NCI-H2081 (cell line): ENCODE results near the gene PTPRB.

Source experiments
- DNase-seq, 2 experiments: peaks; one replicate each; lab custom pipeline; 2025; lab: John Stamatoyannopoulos, UW

PTPRB gene

DNA sequence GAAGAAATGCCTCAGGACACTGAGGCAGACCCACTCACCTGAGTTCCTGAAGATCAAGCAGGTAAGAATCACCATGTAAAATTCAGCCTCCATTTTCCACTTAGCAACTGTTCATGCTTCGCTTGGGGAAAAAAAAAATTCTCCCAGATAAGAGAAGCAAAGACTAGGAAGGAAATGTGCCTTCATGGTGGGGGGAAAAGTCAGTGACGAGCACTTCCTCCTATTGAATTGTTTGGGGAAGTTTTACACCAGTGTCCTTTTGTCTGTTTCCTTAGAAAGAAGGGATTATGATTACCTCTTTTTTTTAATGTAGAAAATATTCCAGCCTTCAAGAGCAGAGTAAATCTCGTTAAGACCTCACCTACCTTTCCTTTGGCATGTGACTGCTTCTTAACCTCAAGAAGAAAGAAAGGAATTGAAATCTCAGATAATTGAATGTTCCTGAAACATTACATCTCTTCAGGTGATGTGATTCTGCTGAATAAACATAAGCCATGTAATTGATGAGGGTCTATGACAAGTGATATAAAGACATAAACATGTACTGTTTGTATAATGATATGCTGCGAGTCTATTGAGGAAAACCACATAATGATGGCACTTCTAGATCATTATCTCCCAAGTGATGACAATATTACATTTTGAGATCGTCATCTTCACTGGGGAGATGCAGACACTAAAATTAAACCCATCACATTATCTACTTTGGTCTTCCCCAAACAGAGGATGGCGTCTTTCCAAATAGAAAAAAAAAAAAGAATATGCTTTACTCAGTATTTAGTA, at the start of gene PTPRB:
PTPRB (minus strand) TSS at position 127 of the 783 bp plus-strand sequence; CDS start at position 93, 34 bp downstream.
- DNase-seq, result peak; percentile 9 to 45

DNA sequence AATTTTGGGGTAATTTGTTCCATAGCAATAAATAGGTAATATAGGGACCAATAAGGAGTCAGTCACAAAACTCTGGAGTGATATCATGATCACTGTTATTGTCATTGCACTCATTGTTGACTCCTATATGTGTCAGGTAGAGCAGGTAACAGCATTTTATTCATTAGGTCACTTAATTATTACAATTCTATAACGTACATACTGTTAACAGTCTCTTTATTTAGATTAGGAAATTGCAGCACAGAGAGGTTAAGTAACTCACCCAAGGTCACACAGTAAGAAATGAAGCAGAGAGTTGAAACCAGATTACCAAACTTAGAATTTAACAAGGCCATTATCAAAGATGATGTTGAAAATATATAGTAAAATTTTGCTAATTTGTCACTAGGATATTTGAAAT, 49.7 kb upstream of the PTPRB start:
- DNase-seq, result no peak

DNA sequence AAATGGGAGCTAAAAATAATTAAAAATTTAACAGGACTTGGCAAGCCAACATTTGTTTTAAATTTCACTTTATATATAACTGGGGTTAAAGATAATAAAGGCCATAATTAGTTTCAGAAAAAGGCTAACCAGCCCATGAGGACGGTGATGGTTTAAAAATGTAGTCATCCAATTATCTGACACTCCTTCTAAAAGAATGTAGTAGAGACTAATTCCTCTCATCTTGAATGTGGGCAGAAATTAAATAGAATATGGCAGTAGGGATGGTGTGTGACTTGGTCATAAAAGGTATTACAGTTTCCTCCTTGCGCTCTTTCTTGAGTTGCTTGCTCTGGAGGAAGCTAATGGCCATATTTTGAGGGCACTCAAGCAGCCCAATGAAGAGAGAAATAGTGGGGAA, 49.1 kb upstream of the PTPRB start:
- no peak for DNase-seq

DNA sequence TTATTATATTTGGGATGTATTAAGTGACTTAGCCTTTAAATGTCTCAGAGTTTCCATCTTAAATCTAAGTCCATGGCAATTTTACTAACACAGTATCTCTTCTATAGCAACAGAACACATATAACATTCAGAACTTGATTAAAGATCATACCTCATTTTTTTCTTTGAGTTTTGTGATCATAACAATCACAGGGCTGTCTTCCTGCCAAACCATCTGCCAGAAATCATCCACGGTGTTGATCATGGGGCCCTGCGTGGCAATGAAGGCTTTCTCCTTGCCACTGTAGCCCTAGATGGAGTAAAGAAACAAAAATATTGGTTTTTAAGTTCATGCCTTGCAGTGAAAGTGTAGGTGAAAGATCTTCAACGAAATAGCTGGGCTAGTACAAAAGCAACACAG, 46.7 kb upstream of the PTPRB start:
- DNase-seq, result no peak

DNA sequence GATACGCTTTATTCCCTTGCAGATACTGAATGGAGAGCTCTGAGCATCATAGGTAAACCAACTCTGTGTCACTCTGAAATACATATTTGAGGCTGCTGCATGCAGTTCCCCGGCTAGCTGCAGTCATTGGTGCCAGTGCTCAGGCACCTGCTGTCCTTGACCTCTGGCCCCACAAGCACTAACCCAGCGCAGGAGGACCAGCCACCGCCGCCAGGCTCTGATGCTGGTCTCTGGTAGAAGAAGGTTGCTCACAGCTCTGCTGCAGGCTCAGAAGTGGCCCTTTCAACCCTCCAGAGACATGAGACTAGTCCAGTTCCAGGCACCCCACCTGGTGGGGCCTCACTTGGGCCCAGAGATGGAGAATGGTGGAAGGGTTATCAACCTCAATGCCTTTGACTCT, 34.5 kb upstream of the PTPRB start:
- no peak for DNase-seq

DNA sequence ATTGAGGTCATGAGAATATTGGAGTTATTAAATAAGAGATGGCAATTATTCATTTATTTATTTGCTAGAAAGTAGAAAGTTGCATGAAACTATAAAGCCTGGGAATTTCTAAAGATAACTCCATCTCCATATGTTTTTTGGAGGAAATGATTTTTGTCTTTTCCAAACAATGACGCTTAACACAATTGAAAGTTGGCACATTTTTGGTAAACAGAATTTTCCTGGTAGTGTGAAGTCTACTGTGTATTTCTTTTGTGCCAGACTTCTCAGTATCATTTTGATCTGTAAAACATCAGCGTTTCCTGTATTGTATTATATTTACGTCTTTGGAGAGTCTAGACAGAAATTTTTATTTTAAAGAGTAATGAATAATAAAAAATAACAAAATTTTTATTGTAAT, 33.7 kb upstream of the PTPRB start:
- DNase-seq, result no peak

DNA sequence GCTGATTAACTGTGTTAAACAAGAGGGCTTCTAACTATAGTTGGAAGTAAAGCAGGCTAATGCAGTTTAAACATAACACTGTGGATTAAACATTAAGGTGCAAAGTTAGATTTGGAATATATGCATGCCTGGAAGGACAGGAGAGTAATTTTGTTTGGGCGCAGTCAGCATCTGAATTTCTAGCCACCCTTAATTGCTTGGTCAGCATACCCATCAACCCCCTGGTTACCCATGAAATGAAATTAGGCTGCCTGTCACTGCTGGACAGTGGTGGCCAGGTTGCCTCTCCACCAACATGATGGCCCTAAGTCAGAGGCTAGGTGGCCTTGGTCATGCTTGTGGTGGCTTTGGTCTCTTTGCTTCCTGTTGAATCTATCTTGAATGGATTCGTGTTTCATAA, 30.0 kb upstream of the PTPRB start:
- no peak for DNase-seq

DNA sequence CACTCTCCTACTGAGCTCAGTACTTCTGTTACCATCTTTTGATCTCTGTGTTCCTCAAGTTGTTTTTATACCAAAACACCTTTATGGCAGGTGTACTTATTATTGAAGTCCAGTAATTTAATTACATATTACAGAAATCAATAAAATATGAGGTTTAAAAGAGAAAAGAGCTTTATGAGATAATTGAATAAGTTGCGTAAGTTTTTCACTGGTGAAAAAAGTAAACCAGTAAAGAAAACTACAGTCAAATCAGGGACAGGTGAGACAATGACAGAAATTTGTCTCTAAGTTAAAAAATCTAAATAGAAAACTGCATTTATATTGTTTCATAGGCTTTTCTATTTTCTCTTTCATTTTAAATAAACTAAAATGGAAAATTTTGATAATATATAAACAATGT, 29.1 kb upstream of the PTPRB start:
- DNase-seq, result no peak

DNA sequence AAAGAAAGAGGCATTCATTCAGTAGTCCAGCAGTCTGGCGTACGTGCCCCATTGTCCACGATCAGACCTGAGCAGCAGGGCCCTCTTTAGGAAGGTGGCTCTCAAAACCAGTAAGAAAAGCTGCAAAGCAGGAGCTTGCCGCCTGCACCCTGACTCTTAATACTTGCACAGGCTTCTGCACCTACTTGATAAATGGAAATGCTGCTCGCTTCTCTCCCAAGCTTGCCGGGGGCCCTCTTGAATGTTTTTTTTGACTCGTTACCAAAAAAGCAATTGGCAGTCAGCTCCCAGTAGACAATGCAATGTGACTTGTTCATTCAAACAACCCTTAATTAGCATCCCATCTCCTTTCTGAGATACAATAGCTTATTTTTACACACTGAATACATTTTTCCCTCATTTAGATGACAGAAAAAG, 27.2 kb upstream of the PTPRB start:
- DNase-seq, result peak; percentile 87 to 94

DNA sequence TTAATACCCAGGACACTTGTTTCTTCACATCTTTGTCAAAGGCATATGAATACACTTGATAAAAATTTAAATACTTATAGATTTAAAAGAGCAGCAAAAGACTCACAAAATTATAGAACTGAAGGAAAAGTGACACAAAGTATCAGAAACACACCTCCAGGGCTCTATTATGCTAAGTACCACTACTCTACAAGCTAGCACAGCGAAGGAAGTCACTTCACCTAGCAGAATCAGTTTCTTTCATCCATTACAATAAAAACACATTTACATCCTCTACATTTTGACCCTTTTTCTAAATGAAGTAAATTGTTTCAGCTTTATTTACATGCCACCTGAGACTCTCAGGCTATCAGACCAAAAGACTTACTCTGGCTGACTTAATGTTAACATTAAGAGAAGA, 26.6 kb upstream of the PTPRB start:
- DNase-seq, result peak in 1 of 2 experiments; percentile 29

DNA sequence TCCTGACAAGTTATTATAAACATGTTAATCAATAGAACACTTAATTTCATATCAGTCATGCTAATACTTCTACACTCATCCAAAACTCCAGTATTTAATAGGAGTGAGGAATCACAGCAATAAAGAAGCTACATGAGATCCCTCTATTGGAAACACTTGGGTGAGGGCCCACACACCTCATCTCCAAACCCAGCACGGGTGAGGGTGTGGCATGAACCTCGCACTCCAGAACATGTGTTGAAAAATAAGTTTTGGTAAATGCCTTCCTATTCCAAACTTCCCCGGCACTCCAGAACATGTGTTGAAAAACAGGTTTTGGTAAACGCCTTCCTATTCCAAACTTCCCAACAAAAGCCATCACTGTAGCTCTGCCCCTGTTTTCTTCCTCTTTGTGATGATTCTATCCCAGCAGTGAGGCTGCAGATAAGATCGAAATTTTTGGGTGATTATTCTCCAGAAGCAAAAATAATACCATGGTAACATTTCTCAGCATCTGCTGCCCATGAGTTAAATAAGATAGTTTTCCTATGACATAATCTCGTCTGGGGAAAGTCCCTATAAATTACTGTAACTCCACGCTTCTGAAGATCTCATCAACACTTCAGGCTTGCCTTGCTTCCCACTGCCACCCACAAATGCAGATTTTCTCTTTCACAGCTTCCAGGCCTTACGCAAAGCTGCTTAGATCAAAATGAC, 24.4 kb upstream of the PTPRB start:
- no peak for DNase-seq

DNA sequence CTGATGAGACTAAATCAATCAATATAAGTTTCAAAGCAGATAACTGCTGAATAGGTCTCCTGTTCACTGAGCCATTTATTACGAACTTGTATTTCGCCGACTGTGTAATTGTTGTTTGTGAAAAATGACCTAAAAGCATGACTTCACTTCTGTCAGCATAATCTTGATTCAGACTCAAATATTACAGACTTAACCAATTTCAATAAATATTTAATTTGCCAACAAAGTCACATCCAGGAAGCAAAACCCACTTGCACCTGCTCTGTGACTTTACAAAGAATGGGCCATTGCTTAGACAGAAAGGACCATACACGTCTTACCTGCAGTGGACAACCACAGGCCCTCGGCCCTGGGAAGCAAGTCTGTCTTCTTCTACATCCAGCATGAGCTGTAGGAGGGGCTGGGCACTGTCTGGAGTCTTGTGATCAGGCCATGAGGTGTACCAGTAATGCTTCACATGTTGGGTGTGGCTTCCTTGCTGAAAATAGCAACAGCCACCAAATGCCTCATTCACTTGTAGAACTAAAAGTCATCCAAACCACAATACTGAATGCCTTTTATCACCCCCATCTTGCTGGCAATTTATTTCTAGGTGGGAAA, 23.5 kb upstream of the PTPRB start:
- DNase-seq, result no peak

DNA sequence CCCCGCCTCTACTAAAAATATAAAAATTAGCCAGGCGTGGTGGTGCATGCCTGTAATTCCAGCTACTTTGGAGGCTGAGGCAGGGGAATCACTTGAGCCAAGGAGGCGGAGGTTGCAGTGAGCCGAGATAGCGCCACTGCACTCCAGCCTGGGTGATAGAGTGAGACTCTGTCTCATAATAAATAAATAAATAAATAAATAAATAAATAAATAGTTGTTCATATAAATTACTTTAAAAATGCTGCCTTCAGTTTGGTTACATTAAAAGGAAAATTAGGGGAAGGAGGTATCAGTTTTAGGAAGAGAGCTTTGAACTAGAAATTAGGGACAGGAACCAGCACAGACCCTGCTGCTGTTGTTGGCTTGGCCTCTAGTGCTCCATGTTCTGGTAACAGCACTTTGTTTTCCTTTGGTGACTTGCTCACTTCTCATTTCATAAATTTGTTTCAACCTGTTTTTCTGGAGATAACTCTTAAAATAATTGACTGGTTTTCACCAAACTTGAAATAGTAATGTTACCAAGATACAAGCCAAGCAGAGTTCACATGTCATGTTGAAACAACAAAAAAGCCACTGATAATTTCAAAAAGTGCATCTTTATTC, 22.9 kb upstream of the PTPRB start:
- no peak for DNase-seq

DNA sequence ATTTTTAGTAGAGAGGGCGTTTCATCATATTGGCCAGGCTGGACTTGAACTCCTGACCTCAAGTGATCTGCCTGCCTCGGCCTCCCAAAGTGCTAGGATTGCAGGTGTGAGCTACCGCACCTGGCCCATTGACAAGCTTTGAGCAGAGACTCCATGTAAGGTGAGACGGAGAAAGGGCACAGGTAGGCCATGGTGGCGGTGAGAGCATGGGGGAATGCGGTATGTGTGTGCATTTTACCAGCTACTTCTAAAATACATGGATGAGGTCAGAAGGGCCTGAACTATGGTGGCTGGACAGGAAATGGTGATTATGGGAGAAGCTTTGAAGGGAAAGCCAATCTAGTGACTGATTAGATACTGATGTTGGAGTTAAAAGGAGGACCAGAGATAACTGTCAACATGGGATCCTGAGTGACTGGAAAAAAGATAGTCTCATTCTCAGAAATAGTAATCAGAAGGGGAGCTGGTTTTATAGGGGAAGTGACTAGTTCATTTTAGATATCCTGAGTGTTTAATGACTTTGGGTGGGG, 21.9 kb upstream of the PTPRB start:
- no peak for DNase-seq

DNA sequence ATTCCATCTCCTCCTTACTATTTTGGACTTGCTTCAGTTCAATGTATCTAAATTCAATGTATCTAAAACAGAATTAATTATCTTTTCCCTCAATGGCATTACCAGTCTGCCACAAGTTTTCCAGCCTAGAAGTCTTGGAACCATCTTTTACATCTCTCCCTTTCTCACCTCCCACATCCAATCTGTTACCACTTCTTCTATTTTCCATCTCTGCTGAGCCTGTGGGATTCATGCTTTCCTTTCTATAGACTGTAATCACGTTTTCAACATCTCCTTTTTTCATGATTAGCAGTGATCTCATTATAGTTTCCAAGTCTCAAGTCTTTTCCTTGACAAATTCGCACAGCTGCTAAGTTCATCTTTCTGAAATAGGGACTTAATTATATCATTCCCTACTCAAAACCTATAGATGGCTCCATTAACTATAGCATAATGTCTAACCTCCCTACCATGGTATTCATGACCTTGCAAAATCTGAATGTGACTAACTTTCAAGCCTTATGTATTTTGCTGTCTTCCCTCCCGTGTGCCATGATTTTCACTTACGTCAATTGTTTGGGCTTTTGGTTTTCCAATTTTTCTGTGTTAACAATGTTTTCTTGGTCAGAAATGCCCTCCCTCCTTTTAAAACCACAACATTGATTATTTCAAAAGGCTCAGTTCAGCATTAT, 20.5 kb upstream of the PTPRB start:
- DNase-seq, result no peak

DNA sequence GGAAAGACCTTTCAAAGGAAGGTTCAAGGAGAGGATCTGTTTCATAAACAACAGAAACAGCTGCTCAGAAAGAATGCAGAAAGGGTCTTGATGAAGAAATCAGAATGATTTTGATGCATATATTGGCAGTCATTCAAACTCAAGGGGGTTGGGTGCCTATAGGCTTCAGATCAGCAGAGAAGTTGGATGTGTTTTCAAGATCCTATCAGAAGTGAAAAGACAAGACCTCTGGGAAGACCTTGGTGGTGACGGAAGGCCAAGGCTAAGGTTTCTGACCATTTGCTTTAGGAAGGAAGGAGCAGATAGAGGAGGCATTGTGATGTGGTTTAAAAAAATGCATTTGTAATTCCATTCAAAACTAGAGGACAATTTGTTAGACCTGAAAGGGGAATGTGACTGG, 15.2 kb upstream of the PTPRB start:
- no peak for DNase-seq

DNA sequence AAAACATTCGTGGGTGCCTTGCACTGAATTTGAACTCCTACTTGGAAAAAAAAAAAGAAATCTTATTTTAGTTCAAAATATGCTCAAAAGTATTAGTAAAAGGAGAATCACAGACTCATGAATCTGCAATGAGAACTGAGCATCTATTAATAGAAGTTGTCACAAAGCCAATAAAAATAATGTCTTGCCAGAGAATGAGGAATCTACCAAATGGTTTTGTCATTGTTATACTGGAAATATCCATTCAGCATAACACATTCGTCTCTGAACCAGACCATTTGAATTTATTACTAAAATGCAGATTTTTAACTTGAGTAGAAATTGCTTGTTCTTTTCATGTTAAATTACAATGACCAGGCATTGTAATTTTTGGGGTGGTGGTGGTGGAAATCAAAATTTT, 11.6 kb upstream of the PTPRB start:
- DNase-seq, result no peak

DNA sequence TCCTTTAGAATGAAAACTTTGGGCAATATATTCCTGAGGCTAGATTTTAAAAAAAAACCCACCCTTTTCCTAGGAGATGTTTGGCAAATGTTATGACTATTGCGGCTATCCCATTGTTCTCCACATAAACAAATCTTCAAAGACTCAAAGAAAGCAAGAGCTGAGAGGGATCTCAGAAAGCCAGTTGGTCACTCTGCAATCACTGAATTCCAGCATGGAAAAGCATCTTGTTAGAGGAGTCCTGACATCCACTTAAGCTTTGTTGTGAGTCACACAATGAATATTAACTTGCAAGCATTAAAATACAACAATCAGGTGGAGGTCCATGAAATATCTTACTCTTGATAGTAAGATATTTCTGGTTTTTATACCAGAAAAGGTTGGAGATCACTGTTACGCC, 11.0 kb upstream of the PTPRB start:
- DNase-seq, result no peak

DNA sequence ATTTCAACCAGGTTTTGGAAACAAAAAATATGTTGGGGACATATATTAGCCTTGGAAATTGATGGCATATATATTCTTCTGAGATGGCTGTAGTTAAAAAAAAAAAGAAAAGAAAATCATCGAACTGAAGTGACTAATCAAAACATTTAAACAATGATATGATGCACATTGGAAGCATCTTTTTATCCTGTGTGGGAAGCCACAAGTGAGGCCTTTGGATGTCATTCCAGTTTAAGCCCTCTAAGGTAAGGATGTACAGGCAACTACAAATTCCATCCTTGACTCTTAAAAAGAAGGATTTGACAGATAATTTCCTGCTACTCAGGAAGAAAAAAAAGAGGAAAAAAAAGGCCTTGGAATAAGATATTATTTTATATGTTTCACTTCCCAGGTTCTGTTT, 9.6 kb upstream of the PTPRB start:
- no peak for DNase-seq

DNA sequence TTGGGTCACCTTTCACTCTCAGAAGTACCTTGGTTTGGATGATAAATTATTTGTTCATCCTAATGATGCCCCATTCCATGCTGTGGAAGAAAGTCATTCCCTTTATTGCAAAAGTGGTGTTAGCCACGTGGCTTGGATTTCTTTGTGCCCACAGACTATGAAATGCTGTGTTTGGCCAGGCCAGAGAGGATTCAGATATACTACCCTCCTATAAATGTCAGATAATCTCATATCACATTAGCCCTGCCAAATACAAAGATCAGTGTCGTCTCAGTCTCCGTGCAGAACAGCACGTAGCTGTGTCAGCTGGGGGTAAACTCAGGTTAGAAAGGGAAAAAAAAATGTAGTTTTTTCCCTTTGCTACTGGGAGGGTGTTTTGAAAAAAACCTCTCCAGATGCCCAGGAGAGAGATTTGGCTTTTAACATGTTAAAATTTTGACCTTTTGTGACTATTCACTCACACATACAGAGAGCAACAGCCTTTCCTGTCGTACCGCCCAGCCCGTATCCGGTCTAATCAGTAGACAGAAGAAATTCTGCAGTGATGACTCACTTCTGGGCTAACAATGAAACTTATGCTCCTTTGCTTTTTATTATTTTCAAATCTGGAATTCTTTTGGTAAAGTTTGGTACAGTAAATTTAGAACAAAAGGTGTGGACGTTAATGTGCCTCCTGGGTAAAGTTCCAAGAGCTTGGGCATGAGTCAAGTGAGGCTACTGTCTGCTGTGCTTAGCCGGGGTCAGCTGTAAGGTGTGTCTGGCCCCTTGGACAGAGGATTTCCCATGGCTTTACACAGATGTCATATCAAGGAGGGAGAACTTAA, 8.5 kb upstream of the PTPRB start:
- no peak for DNase-seq

DNA sequence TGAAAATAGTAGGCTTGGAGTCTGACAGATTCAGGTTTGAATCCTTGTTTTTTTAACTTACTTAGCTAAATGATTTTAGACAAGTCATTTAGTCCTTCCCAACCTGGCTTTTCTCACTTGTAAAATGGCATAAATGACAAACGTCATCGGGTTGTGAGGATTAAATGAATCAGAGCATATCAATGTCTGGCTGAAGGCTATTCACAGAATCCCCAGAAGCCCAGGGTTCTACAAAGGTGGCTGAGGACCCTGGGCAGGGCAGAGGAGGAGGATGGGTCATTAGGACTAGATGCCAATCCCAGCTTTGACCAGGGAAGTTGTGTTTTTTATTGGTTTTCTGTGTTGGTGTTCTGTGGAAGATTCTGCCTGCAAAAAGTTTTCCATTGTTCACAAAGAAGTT, 7.6 kb upstream of the PTPRB start:
- DNase-seq, result no peak
